Epithelial cell of proximal tubule (primary cell): ENCODE measurements around the gene FBXO48. TPM values are rescaled to one million over a fixed set of nuclear protein-coding genes. Genes with fewer than 3 reads are reported as not detected.

Experiments used
- DNase-seq: peaks from one replicate; pipeline ENCODE4 v3.0.0-alpha.2; 2011; ENCODE audit warnings: low read depth
- H3K4me3 ChIP-seq: 2 replicates; pipeline ENCODE4 v1.5.1; 2011; ENCODE audit warnings: low read depth, mild to moderate bottlenecking, low read length
- total RNA-seq: library from RNA; depleted of rRNA; stranded (reverse); fragments of >200 nt; gene quantifications from 2 replicates; pipeline ENCODE4 v1.2.3, GENCODE V29; 2015
- TF ChIP-seq, protein P1 (sequence below): conservative IDR thresholded peaks from 2 replicates; pipeline ENCODE4 v1.5.1; 2012; ENCODE audit warnings: low read depth, mild to moderate bottlenecking, low read length

FBXO48 gene
- total RNA-seq, 1 donor from 2014 or later, result 1.5 TPM

DNA sequence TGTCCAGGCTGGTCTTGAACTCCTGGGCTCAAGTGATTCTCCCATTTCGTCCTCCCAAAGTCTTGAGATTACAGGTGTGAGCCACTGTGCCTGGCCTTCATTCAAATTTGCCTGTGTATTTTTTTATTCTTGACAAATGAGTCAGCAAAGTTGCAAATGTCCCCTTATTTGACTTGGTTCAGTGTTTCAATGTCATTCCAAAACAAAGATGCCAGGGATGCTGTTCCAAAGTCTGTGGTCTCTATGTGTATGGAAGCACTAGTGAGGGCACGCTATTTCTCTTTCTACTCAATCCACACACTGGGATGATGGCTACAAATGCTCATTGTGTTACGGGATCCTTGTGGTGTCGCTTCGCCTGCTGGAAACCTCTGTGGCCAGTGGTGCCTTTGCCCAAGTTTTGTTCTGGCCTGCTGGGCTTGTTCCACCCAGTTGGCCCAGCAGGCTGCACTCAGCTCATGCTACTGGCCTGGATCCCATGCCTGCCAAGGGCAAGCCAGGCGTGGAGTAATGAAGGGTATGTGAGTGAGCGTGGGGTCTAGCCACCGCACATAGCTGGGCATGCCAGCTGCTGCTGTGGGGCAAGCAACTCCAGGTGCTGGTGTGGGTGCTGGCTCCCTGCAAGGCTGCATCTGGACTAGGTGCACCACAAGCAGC, 35.6 kb downstream of the FBXO48 start:
- H3K4me3 ChIP-seq, result no peak overlapping the region
- TF ChIP-seq, protein P1, sequence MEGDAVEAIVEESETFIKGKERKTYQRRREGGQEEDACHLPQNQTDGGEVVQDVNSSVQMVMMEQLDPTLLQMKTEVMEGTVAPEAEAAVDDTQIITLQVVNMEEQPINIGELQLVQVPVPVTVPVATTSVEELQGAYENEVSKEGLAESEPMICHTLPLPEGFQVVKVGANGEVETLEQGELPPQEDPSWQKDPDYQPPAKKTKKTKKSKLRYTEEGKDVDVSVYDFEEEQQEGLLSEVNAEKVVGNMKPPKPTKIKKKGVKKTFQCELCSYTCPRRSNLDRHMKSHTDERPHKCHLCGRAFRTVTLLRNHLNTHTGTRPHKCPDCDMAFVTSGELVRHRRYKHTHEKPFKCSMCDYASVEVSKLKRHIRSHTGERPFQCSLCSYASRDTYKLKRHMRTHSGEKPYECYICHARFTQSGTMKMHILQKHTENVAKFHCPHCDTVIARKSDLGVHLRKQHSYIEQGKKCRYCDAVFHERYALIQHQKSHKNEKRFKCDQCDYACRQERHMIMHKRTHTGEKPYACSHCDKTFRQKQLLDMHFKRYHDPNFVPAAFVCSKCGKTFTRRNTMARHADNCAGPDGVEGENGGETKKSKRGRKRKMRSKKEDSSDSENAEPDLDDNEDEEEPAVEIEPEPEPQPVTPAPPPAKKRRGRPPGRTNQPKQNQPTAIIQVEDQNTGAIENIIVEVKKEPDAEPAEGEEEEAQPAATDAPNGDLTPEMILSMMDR, result no peak
- no peak for DNase-seq

DNA sequence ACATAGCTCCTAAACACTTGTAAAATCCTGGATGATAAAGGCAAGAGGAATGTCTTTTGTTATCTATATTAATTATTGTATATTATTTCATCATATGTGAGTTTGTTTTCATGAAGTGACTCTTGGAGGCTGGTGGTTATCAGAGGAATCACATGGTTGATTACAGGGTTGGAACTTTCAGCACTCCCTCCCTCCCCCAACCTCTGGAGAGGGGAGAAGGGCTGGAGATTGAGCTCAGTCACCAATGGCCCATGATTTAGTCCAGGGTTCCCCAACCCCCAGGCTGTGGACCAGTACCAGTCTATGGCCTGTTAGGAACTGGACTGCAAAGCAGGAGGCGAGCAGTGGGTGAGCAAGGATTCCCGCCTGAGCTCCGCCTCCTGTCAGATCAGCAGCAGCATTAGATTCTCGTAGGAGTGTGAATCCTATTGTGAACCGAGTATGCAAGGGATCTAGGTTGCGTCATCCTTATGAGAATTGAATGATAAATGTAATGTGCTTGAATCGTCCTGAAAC, 37.7 kb downstream of the FBXO48 start:
- TF ChIP-seq, protein P1, result no peak
- no peak overlapping the region for H3K4me3 ChIP-seq
- DNase-seq, result no peak

DNA sequence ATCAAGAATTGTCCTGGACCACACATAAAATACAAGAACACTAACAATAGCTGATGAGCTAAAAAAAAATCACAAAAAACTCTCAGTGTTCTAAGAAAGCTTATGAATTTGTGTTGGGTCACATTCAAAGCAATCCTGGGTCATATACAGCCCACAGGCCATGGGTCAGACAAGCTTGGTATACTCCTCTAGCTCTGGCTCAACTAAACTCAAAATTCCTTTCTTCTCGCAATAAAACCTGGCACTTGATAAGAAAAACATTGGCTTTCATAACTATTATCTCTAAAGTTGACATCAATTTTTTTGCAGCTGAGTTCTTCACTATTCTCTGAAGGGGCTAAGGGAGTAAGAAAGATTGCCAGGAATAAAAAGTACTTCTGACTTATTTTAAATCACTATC, 38.3 kb downstream of the FBXO48 start:
- DNase-seq, result no peak

DNA sequence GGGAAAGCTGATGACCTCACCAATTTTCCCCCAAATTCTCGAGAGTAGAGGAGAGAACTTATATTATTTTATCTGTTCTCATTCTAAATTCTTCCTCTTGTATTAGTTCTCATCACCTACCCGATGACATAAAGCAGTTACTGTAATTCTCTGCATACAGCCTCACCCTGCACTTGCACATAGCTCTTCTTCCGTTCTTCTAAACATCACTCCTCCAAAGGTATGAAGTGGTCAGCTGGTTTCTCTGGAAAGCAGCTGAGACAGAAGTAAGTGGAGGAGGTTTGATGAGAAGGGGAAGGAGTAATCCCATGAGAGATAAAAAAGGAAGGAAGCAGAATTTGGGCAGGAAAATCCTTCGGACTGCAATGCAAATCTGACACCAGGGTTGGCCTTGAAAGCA, 39.0 kb downstream of the FBXO48 start:
- TF ChIP-seq, protein P1, result no peak
- DNase-seq, result no peak
- H3K4me3 ChIP-seq, result no peak overlapping the region

More for the DNA sequence above, 38.3 kb downstream of the FBXO48 start:
- TF ChIP-seq, protein P1, result no peak
- H3K4me3 ChIP-seq, result no peak overlapping the region

DNA sequence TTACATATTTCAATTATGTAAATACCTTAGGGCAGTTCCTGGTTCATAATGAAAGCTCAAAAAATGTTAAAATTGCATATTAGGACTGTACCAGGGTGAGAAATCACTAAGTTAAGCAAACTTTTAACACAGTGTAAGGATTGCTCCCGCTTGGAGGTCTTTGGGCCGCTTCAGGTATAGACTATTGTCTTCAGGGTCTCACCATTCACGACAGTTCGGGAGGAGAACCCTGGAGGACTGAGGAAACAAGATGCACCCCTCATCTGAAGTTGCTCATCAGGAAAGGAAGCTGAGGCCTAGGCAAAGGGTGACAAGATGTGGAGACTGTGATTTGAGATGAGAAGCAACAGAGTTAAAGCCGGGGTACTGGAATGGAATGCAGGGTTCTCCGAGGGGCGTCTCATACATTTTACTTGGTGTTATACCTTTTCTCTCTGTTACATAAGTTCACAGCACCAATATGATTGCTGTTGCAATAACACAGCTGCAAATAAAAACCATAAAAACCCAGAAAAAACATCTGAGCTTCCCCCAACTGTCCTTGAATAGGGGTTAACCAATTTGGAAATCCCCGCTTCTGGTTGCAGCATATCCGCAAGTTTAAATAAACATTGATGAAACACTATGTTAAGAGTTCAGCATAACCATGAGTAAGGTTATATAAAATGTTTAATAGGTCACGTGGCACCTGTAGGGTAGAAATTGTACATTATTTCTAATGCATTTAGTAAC, 40.1 kb downstream of the FBXO48 start:
- TF ChIP-seq, protein P1, result no peak
- H3K4me3 ChIP-seq, result no peak overlapping the region
- DNase-seq, result no peak

DNA sequence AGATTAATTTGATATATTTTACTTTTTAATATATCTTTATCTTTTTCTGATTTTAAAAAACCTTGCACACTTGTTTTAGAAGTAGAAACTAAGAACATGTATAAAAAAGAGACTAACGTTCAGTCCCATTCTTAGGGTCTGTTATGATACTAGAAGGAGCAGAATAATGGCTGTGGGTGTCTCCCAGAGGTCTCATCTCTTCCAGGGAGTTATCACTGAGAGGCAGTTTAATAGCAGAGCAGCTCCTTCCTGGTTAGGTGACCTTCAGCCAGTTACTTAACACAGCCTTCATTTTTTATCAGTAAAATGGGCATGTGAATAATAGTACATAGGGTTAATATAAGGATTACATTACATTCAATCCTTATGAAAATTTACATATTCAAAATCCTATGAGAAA, 40.6 kb downstream of the FBXO48 start:
- TF ChIP-seq, protein P1, result no peak
- no peak overlapping the region for H3K4me3 ChIP-seq
- no peak for DNase-seq
